ENCODE data around the gene DDX56. TPM values are rescaled to one million over a fixed set of nuclear protein-coding genes. Genes with fewer than 3 reads are reported as not detected.

DDX56 gene
- total and polyA plus RNA-seq, 7 donors: 14.6 to 60.5 (median 38.2) TPM

GRCh38 chr7:44574287-44574872 is 672 bp upstream of the DDX56 start:
- H3K36me3 ChIP-seq: peaks cover 24 to 66% (median 41%) of the 10 kb centered on the region in 4 donors
- no peak for DNase-seq
- WGBS, 2 donors: 28 to 33% methylated on average over 18 of the region's 18 CpGs
- TF ChIP-seq CTCF (IDR thresholded peaks at IDR 0.05) (no peak), EP300 (IDR thresholded peaks at IDR 0.05) (no peak), POLR2A (IDR thresholded peaks at IDR 0.05) (no peak), POLR2AphosphoS5 (IDR thresholded peaks at IDR 0.05) (no peak)
- no peaks in the 10 kb centered on the region for H3K9me3 ChIP-seq
- peak overlapping the region; percentile 86 to 94 (median 90) for H3K27ac ChIP-seq
- H3K4me3 ChIP-seq: peak overlapping the region; percentile 55 to 89 (median 86)
- intact Hi-C loops (cut with DNase I): no loop called here
- H3K27me3 ChIP-seq: no peaks in the 10 kb centered on the region
- peaks cover 0 to 25% (median 22%) of the 10 kb centered on the region in 4 donors for H3K4me1 ChIP-seq

GRCh38 chr7:44572771-44573170 is 937 bp downstream of the DDX56 start:
- intact Hi-C loops (cut with DNase I): no loop called here
- WGBS, 2 donors: 50 to 75% methylated on average over 5 of the region's 5 CpGs
- peak overlapping the region in 2 of 4 donors; percentile 92 to 94 for H3K27ac ChIP-seq

GRCh38 chr7:44569959-44570358 is 3.7 kb downstream of the DDX56 start:
- Histone ChIP-seq H3K9me3 (no peaks in the 10 kb centered on the region), H3K27ac (no peak overlapping the region), H3K36me3 (peaks cover 42 to 79% (median 59%) of the 10 kb centered on the region in 4 donors), H3K4me3 (no peak overlapping the region), H3K4me1 (peaks cover 0 to 25% (median 21%) of the 10 kb centered on the region in 4 donors), H3K27me3 (no peaks in the 10 kb centered on the region)
- DNase-seq: no peak
- 93 to 95% methylated on average over 9 of the region's 9 CpGs for WGBS, 2 donors
- no peak for TF ChIP-seq EP300 (IDR thresholded peaks at IDR 0.05)
- intact Hi-C loops (cut with DNase I): loop anchor here (5.0 kb wide), 1 partner anchor 78 kb away; the partner anchor contains the start of gene NUDCD3

More at GRCh38 chr7:44572771-44573170, 937 bp downstream of the DDX56 start:
- DNase-seq: no peak
- Histone ChIP-seq H3K4me1 (peaks cover 0 to 25% (median 22%) of the 10 kb centered on the region in 4 donors), H3K9me3 (no peaks in the 10 kb centered on the region), H3K4me3 (peak overlapping the region; percentile 55 to 89 (median 86)), H3K36me3 (peaks cover 40 to 66% (median 46%) of the 10 kb centered on the region in 4 donors), H3K27me3 (no peaks in the 10 kb centered on the region)
- no peak for TF ChIP-seq EP300 (IDR thresholded peaks at IDR 0.05)
- TF ChIP-seq CTCF (IDR thresholded peaks at IDR 0.05): no peak
- no peak for TF ChIP-seq POLR2A (IDR thresholded peaks at IDR 0.05)
- no peak for TF ChIP-seq POLR2AphosphoS5 (IDR thresholded peaks at IDR 0.05)

GRCh38 chr7:44568771-44569560 is 4.7 kb downstream of the DDX56 start:
- TF ChIP-seq POLR2AphosphoS5 (IDR thresholded peaks at IDR 0.05) (no peak), EP300 (IDR thresholded peaks at IDR 0.05) (no peak)
- Histone ChIP-seq H3K4me3 (no peak overlapping the region), H3K27me3 (no peaks in the 10 kb centered on the region), H3K9me3 (no peaks in the 10 kb centered on the region), H3K27ac (no peak overlapping the region), H3K4me1 (peaks cover 0 to 15% (median 13%) of the 10 kb centered on the region in 4 donors), H3K36me3 (peaks cover 42 to 88% (median 64%) of the 10 kb centered on the region in 4 donors)
- intact Hi-C loops (cut with DNase I): loop anchor here (5.0 kb wide), 1 partner anchor 77 kb away; the partner anchor contains the start of gene NUDCD3
- no peak for DNase-seq
- WGBS, 2 donors: 93 to 94% methylated on average over 17 of the region's 17 CpGs

GRCh38 chr7:44567884-44568283 is 5.8 kb downstream of the DDX56 start:
- no peaks in the 10 kb centered on the region for H3K27me3 ChIP-seq
- peaks cover 0 to 11% (median 9%) of the 10 kb centered on the region in 4 donors for H3K4me1 ChIP-seq
- no peaks in the 10 kb centered on the region for H3K9me3 ChIP-seq
- peaks cover 42 to 91% (median 64%) of the 10 kb centered on the region in 4 donors for H3K36me3 ChIP-seq
- H3K4me3 ChIP-seq: no peak overlapping the region
- no peak for DNase-seq
- intact Hi-C loops (cut with DNase I): loop anchor here (5.0 kb wide), 1 partner anchor 76 kb away; the partner anchor contains the start of gene NUDCD3
- no peak for TF ChIP-seq POLR2AphosphoS5 (IDR thresholded peaks at IDR 0.05)
- TF ChIP-seq EP300 (IDR thresholded peaks at IDR 0.05): no peak
- no peak for TF ChIP-seq CTCF (IDR thresholded peaks at IDR 0.05)
- no peak for TF ChIP-seq POLR2A (IDR thresholded peaks at IDR 0.05)
- H3K27ac ChIP-seq: no peak overlapping the region
- WGBS, 2 donors: 87 to 95% methylated on average over 6 of the region's 6 CpGs

All from sigmoid colon (tissue), 7 donors.